H9 (cell line): ENCODE data around the gene AP1AR. TPM values are rescaled to one million over a fixed set of nuclear protein-coding genes. Genes with fewer than 3 reads are reported as not detected.

ENCODE experiments used
- DNase-seq: peaks from one replicate; pipeline ENCODE4 v3.0.0-alpha.2; 2017
- H2AFZ ChIP-seq: one replicate; pipeline ENCODE4 v1.6.1; 2013; ENCODE audit warnings: mild to moderate bottlenecking, low read length, control low read depth, moderate library complexity
- H2AK5ac ChIP-seq: 2 replicates; pipeline ENCODE4 v1.6.1; 2013; ENCODE audit warnings: low read length, control low read depth, mixed read lengths; ENCODE audit not compliant: insufficient read length
- H2BK120ac ChIP-seq: one replicate; pipeline ENCODE4 v1.6.1; 2013; ENCODE audit warnings: low read depth, mild to moderate bottlenecking, low read length, control low read depth, inconsistent platforms; ENCODE audit not compliant: poor library complexity, severe bottlenecking
- H2BK12ac ChIP-seq: 2 replicates; pipeline ENCODE4 v1.6.1; 2013; ENCODE audit warnings: low read length, control low read depth, mixed read lengths, low read depth; ENCODE audit not compliant: insufficient read length
- H2BK15ac ChIP-seq: 2 replicates; pipeline ENCODE4 v1.6.1; 2013; ENCODE audit warnings: low read depth, low read length, control low read depth
- H2BK20ac ChIP-seq: one replicate; pipeline ENCODE4 v1.6.1; 2013; ENCODE audit warnings: low read depth, mild to moderate bottlenecking, low read length, control low read depth, inconsistent platforms; ENCODE audit not compliant: poor library complexity, severe bottlenecking
- H2BK5ac ChIP-seq: 2 replicates; pipeline ENCODE4 v1.6.1; 2013; ENCODE audit warnings: low read length, control low read depth, mixed read lengths; ENCODE audit not compliant: insufficient read length
- H3K14ac ChIP-seq: 2 replicates; pipeline ENCODE4 v1.6.1; 2013; ENCODE audit warnings: low read length, control low read depth; ENCODE audit not compliant: insufficient read depth
- H3K18ac ChIP-seq: 2 replicates; pipeline ENCODE4 v1.6.1; 2013; ENCODE audit warnings: low read depth, mild to moderate bottlenecking, mixed read lengths, low read length, control low read depth; ENCODE audit not compliant: insufficient read length
- H3K23ac ChIP-seq: 2 replicates; pipeline ENCODE4 v1.6.1; 2013; ENCODE audit warnings: low read length, control low read depth, mixed read lengths, low read depth; ENCODE audit not compliant: insufficient read length
- H3K23me2 ChIP-seq: 2 replicates; pipeline ENCODE4 v1.6.1; 2013; ENCODE audit warnings: low read depth, mild to moderate bottlenecking, mixed read lengths, low read length, control low read depth; ENCODE audit not compliant: insufficient read length, poor library complexity, severe bottlenecking
- H3K27ac ChIP-seq: 2 replicates; pipeline ENCODE4 v1.5.1; 2013; ENCODE audit warnings: low read length, control low read depth, mixed read lengths, low read depth; ENCODE audit not compliant: insufficient read length
- H3K27me3 ChIP-seq: 2 replicates; pipeline ENCODE4 v1.6.1; 2013; ENCODE audit warnings: low read length, control low read depth, inconsistent platforms; ENCODE audit not compliant: insufficient read depth
- H3K4ac ChIP-seq: 2 replicates; pipeline ENCODE4 v1.6.1; 2013; ENCODE audit warnings: low read depth, mild to moderate bottlenecking, control low read depth, inconsistent platforms, low read length, moderate library complexity
- H3K4me1 ChIP-seq: 2 replicates; pipeline ENCODE4 v1.6.1; 2013; ENCODE audit warnings: low read length, control low read depth, inconsistent platforms; ENCODE audit not compliant: insufficient read depth
- H3K4me2 ChIP-seq: 2 replicates; pipeline ENCODE4 v1.6.1; 2013; ENCODE audit warnings: low read length, control low read depth, mixed read lengths; ENCODE audit not compliant: insufficient read length, insufficient read depth
- H3K56ac ChIP-seq: 2 replicates; pipeline ENCODE4 v1.6.1; 2013; ENCODE audit warnings: low read depth, mild to moderate bottlenecking, mixed read lengths, low read length, control low read depth; ENCODE audit not compliant: insufficient read length
- H3K79me1 ChIP-seq: 2 replicates; pipeline ENCODE4 v1.6.1; 2013; ENCODE audit warnings: low read depth, mild to moderate bottlenecking, moderate library complexity, low read length, control low read depth, inconsistent platforms; ENCODE audit not compliant: insufficient read depth, poor library complexity, severe bottlenecking
- H3K79me2 ChIP-seq: 2 replicates; pipeline ENCODE4 v1.6.1; 2013; ENCODE audit warnings: low read length, control low read depth, inconsistent platforms; ENCODE audit not compliant: insufficient read depth
- H3K9ac ChIP-seq: 2 replicates; pipeline ENCODE4 v1.6.1; 2013; ENCODE audit warnings: low read length, control low read depth, mixed read lengths; ENCODE audit not compliant: insufficient read length; ENCODE audit errors: extremely low read depth
- H3K9me3 ChIP-seq: one replicate; pipeline ENCODE4 v1.6.1; 2013; ENCODE audit warnings: low read depth, low read length, inconsistent platforms; ENCODE audit not compliant: control insufficient read depth
- H3T11ph ChIP-seq: one replicate; pipeline ENCODE4 v1.6.1; 2013; ENCODE audit warnings: mild to moderate bottlenecking, low read length, control low read depth, inconsistent platforms
- H4K20me1 ChIP-seq: one replicate; pipeline ENCODE4 v1.6.1; 2013; ENCODE audit not compliant: control insufficient read depth, insufficient read length, insufficient read depth
- H4K5ac ChIP-seq: 2 replicates; pipeline ENCODE4 v1.6.1; 2013; ENCODE audit warnings: low read depth, mild to moderate bottlenecking, mixed read lengths, low read length, control low read depth; ENCODE audit not compliant: insufficient read length
- H4K8ac ChIP-seq: replicated peaks from 2 replicates; pipeline ENCODE4 v1.6.1; 2013; ENCODE audit warnings: low read length, control low read depth, mixed read lengths, low read depth; ENCODE audit not compliant: insufficient read length
- H4K91ac ChIP-seq: 2 replicates; pipeline ENCODE4 v1.6.1; 2013; ENCODE audit warnings: low read depth, mild to moderate bottlenecking, moderate library complexity, mixed read lengths, low read length, control low read depth; ENCODE audit not compliant: insufficient read length
- H3K27ac Mint-ChIP-seq, 3 experiments: 2 replicates in 2 of 3; 3 replicates in 1 of 3; pipeline ENCODE4 v1.8.0; 2020 to 2021; ENCODE audit warnings: mixed read lengths in 3 of 3, mild to moderate bottlenecking in 1 of 3, moderate library complexity in 1 of 3
- H3K27me3 Mint-ChIP-seq: 2 replicates; pipeline ENCODE4 v1.8.0; 2021; ENCODE audit warnings: low read depth, mild to moderate bottlenecking, moderate library complexity, mixed read lengths
- H3K36me3 Mint-ChIP-seq, 3 experiments: 2 replicates in 2 of 3; 3 replicates in 1 of 3; pipeline ENCODE4 v1.8.0; 2020 to 2021; ENCODE audit warnings: low read depth in 3 of 3, mixed read lengths in 3 of 3; ENCODE audit not compliant: insufficient read depth in 1 of 3
- H3K4me1 Mint-ChIP-seq, 2 experiments: 2 replicates each; pipeline ENCODE4 v1.8.0; 2020; ENCODE audit warnings: mixed read lengths in 2 of 2
- H3K4me3 Mint-ChIP-seq, 2 experiments: 2 replicates in 1 of 2; 3 replicates in 1 of 2; pipeline ENCODE4 v1.8.0; 2020 to 2021; ENCODE audit warnings: mild to moderate bottlenecking in 2 of 2, mixed read lengths in 2 of 2, moderate library complexity in 1 of 2
- H3K9me3 Mint-ChIP-seq, 2 experiments: 2 replicates in 1 of 2; 3 replicates in 1 of 2; pipeline ENCODE4 v1.8.0; 2020; ENCODE audit warnings: mild to moderate bottlenecking in 2 of 2, mixed read lengths in 2 of 2, moderate library complexity in 1 of 2
- CTCF ChIP-seq: fragments of 200-600 bp; sonication (generic); conservative IDR thresholded peaks from 3 replicates; pipeline ENCODE4 v1.8.0; 2021; ENCODE audit warnings: antibody characterized with exemption, mild to moderate bottlenecking
- WGBS: extraction: QIAGEN DNeasy Blood & Tissue Kit; methylation state at CpG from one replicate; pipeline ENCODE4 v1.1.7; 2013; ENCODE audit warnings: missing lambda C conversion rate, low lambda C conversion rate, mixed read lengths; ENCODE audit not compliant: insufficient read length; ENCODE audit errors: extremely low coverage; 5-methylcytosine and 5-hydroxymethylcytosine counted together
- total RNA-seq: library from RNA; stranded (reverse); gene quantifications from 2 replicates; pipeline ENCODE4 v1.2.1, GENCODE V29; 2021

AP1AR gene
- total RNA-seq, 1 experiment from 2014 or later: 24.2 TPM

DNA sequence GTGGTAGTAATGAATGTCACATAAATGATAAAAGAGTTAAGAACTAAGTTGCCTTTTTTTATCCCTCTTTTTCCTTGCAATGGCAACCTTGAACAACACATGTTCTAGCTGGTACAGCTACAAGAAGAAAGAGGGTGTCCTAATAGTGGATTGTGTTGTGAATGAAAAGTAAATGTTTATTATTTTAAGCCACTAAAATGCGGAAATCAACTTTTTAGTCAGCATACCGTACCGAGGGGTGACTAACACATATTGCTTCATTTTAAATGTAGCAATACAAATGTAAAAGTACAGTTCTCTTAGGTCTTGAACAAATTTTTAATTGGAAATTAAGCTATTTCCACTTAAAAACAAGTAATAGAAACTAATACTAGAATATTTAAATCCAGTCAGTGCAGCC lies 17.7 kb upstream of the AP1AR start:
- H2BK12ac ChIP-seq: no peak overlapping the region
- Mint-ChIP-seq H3K4me1 (no peaks in the 10 kb centered on the region), H3K27ac (no peak overlapping the region), H3K9me3 (peaks cover 2 to 11% of the 10 kb centered on the region in 2 experiments; a peak in 3 of 5 replicates), H3K4me3 (no peak overlapping the region), H3K27me3 (peaks cover 2% of the 10 kb centered on the region; the same call in 1 of the 2 replicates), H3K36me3 (peaks cover 0 to 6% (median 0%) of the 10 kb centered on the region in 3 experiments; a peak in 2 of 7 replicates)
- no peak overlapping the region for H2BK15ac ChIP-seq
- no peak overlapping the region for H3K4me2 ChIP-seq
- H3K23me2 ChIP-seq: no peaks in the 10 kb centered on the region
- TF ChIP-seq CTCF: no peak
- H3K27ac ChIP-seq: no peak overlapping the region
- no peaks in the 10 kb centered on the region for H3K79me1 ChIP-seq
- no peaks in the 10 kb centered on the region for H4K20me1 ChIP-seq
- H3K27me3 ChIP-seq: no peaks in the 10 kb centered on the region
- H3K23ac ChIP-seq: no peak overlapping the region
- H3K79me2 ChIP-seq: no peaks in the 10 kb centered on the region
- H2AK5ac ChIP-seq: no peak overlapping the region
- no peaks in the 10 kb centered on the region for H3K4me1 ChIP-seq
- H4K5ac ChIP-seq: no peak overlapping the region
- H2BK5ac ChIP-seq: no peak overlapping the region
- no peak overlapping the region for H2BK20ac ChIP-seq
- H2BK120ac ChIP-seq: no peak overlapping the region
- H3K14ac ChIP-seq: no peak overlapping the region
- no CpG with 5 or more reads among the region's 3 CpGs for WGBS
- H3K9ac ChIP-seq: no peak overlapping the region
- H3K4ac ChIP-seq: no peak overlapping the region
- H4K91ac ChIP-seq: no peak overlapping the region
- no peak overlapping the region for H2AFZ ChIP-seq
- H3T11ph ChIP-seq: no peak overlapping the region
- no peak overlapping the region for H3K56ac ChIP-seq
- H3K9me3 ChIP-seq: peaks cover 4% of the 10 kb centered on the region
- H4K8ac ChIP-seq: no peak overlapping the region
- no peak overlapping the region for H3K18ac ChIP-seq
- DNase-seq: no peak
